CD4-positive, alpha-beta T cell treated with Interleukin-12 subunit alpha and Interleukin-12 subunit beta, for 1 hour (primary cell): ENCODE measurements around the gene IGIP.

Experiments
- DNase-seq: peaks from one replicate; pipeline ENCODE4 v3.0.0-alpha.2; 2020

The IGIP gene

GRCh38 chr5:140168371-140168770, 42.6 kb downstream of the IGIP start:
- no peak for DNase-seq

- no peak for DNase-seq
Observed at GRCh38 chr5:140169410-140169809, 43.7 kb downstream of the IGIP start.

GRCh38 chr5:140172483-140172882, 46.7 kb downstream of the IGIP start:
- DNase-seq = no peak

GRCh38 chr5:140174014-140174413, 48.3 kb downstream of the IGIP start:
- DNase-seq = no peak

GRCh38 chr5:140174465-140175366, 49.0 kb downstream of the IGIP start, which contains the start of gene CYSTM1:
Gene CYSTM1, plus strand, starts transcription at chr5:140175188. Its CDS starts 19,278 bp downstream, at chr5:140194466.
- DNase-seq = peak; percentile 96

GRCh38 chr5:140175367-140176030, 49.8 kb downstream of the IGIP start:
- peak; percentile 63 for DNase-seq

- no peak for DNase-seq
Observed at GRCh38 chr5:140176031-140176387, 50.3 kb downstream of the IGIP start.

- no peak for DNase-seq
Observed at GRCh38 chr5:140178086-140178410, 52.3 kb downstream of the IGIP start.

GRCh38 chr5:140178482-140179116, 52.9 kb downstream of the IGIP start:
- no peak for DNase-seq
